T follicular helper cell (primary cell): Measurements from ENCODE around the gene NUP107.
"Not testable (repeated sequence)": the region's sequence is repeated elsewhere in the genome, so short reads cannot be mapped to it uniquely, and the experiment has no call there.

Experiments used
- DNase-seq: peaks from one replicate; pipeline ENCODE4 v3.0.0-alpha.2; 2020; ENCODE audit warnings: low read depth
- total RNA-seq, 2 experiments: gene quantifications; one replicate each; lab custom pipeline; 2026; lab: John Stamatoyannopoulos, UW

NUP107 gene
- 78.4 to 133 reads per million in 2 experiments for total RNA-seq

DNA sequence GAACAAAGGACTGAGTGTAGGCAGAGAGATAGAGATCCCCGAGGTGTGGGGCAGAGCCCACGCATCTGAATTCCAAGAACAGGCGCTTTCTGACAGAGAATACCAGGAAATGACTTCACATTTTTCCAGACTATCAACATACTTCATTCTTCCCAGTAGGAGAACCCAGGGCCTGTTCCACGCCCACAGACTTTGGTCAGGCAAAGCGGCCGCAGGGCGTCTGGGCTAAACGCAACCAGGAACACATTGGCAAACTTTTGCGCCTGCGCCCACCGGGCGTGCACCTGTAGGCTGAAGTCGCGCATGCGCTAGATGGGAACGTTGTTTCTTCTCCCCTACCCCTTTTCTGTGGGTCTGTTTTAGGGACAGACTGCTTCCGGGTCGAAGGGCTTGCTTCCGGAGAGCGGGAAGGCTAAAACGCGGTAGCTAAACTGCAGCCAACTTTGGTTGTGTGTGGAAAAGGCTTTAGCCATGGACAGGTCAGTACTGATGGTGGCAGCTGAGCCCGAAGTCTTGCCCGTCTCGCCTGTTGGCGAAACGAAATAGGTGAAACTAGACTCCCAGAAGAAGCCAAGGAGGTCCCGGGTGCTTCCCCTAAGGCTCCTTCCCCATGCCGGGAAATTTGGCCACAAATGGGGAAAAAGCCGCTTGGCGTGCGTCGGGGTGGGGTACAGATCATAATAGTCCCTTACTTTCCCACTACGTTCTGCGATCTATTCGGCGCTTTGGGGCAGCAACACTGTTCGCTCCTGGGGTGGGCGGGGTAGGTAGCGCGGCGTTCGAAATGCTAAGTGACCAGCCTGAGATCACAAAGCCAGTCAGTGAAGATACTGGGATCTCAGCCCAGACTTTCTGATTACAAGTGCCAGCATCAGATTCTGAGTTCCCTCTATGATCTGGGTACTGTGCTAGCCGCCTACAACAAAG, at the start of gene NUP107:
NUP107 (plus strand) TSS at position 384 of the 927 bp plus-strand sequence; CDS start at position 472, 88 bp downstream.
- DNase-seq = peak; percentile 97

DNA sequence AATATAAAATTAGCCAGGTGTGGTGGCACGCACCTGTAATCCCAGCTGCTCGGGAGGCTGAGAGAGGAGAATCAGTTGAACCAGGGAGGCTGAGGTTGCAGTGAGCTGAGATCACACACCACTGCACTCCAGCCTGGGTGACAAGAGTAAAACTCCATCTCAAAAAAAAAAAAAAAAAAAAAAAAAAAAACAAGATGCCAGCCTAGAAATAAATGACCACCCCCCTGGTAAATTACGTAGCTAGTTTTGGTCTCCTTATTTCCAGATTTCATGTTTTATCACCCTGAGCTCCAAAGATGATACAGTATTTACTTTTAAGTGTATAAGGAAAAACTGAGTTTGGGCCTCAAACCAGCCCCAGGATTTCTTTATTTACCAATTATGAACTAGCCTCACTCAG, 49.3 kb upstream of the NUP107 start:
- not testable (repeated sequence) for DNase-seq

DNA sequence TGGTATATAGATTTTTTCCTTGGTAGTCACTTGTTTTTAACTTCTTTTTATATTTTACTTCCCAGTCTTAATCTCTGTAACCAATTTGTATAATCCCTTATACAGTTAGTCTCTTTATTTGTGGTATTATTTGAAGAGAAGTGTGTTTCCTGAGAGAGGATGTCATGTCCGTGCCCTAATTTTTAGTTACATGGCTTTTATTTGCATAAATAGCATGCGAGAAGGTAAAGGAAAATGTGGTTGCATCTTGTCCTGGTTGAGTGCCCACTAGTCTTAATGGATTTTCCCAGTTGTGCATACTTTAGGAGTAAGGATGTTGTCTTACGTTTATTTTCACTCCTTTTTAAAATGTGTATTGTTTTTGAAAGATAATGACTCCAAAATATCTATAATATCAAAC, 48.6 kb upstream of the NUP107 start:
- DNase-seq = no peak

- no peak for DNase-seq
Measured at GRCh38 chr12:68638721-68639395, 47.9 kb upstream of the NUP107 start.

- no peak for DNase-seq
Measured at GRCh38 chr12:68639396-68639767, 47.4 kb upstream of the NUP107 start.

DNA sequence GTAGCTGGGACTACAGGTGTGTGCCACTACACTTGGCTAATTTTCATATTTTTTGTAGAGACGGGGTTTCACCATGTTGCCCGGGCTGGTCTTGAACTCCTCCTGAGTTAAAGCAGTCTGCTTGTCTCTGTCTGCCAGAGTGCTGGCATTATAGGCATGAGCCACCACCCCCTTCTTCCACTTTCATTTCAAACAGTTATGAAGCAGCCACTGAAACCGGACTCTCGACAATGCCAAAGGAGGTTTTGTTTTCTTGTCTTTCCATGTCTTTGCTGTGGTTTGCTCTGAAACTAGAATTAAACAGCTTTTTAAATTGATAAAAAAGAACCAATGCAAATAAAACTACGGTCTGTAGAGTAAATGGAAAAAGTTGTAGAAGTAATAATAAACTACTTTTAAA, 45.6 kb upstream of the NUP107 start:
- no peak for DNase-seq

GRCh38 chr12:68646484-68646883, 40.3 kb upstream of the NUP107 start:
- DNase-seq = no peak

GRCh38 chr12:68647507-68647906, 39.3 kb upstream of the NUP107 start:
- DNase-seq = no peak

DNA sequence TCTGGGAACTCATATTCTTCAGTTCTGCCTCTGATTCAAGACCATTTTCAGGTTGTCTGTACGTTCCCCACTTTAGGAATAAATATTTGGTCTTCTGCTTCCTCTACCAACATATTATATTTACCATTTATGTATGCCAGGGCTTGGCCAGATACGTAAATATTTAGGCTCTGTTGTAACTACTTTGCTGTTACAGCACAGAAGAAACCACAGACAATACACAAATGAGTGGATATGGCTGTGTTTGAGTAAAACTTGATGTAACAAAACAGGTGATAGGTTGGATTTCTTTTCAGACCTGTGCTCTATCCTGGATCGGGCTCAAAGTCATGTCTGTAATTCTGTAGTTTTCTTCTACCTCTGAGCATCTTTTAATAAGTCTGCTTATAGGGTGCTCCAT, 38.6 kb upstream of the NUP107 start:
- no peak for DNase-seq

GRCh38 chr12:68665016-68665569, 21.7 kb upstream of the NUP107 start:
- DNase-seq = no peak

- no peak for DNase-seq
Measured at GRCh38 chr12:68667291-68667690, 19.5 kb upstream of the NUP107 start.

- DNase-seq = no peak
Measured at GRCh38 chr12:68667896-68668295, 18.9 kb upstream of the NUP107 start.

GRCh38 chr12:68671179-68671578, 15.6 kb upstream of the NUP107 start:
- no peak for DNase-seq

- DNase-seq = no peak
Measured at GRCh38 chr12:68673788-68674187, 13.0 kb upstream of the NUP107 start.

GRCh38 chr12:68674376-68674775, 12.4 kb upstream of the NUP107 start:
- no peak for DNase-seq

- DNase-seq = peak; percentile 50
Measured at GRCh38 chr12:68675101-68675842, 11.5 kb upstream of the NUP107 start.

DNA sequence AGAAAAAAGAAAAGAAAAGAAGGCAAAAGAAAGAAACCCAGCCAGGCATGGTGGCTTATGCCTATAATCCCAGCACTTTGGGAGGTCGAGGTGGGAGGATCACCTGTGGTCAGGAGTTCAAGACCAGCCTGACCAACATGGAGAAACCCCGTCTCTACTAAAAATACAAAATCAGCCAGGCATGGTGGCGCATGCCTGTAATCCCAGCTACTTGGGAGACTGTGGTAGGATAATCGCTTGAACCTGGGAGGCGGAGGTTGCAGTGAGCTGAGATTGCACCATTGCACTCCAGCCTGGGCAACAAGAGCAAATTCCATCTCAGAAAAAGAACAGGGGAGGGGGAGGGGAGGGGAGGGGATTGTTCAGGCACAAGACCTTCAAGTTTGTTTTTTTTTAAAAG, 9.9 kb upstream of the NUP107 start:
- DNase-seq = not testable (repeated sequence)

DNA sequence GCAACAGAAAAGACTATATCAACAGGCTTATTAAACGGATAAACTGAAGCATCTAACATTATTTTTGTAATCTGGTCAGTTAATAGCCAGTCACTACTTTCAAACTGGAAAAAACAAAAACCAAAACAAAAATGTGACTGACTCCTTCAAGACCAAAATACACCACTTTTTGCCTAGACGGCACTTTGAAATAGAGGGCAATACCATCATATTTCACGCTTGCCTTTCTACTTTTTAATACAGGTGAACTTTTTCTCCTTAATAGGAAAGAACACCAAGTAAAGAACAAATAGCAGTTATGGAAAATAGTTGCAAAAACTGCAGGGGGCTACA, 550 bp upstream of the NUP107 start:
- DNase-seq = no peak

DNA sequence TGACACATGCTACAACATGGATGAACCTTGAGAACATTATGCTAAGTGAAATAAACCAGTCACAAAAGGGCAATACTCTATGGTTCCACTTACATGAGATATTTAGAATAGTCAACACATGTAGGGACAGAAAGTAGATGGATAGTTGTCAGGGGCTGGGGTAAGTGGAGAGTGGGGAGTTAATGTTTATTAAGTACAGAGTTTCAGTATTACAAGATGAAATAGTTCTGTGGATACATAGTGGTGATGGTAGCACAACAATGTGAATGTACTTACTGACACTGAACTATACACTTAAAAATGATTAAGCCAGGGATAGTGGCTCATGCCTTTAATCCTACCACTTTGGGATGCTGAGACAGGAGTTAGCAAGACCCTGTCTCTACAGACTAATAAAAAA, 8.7 kb downstream of the NUP107 start:
- DNase-seq = no peak

DNA sequence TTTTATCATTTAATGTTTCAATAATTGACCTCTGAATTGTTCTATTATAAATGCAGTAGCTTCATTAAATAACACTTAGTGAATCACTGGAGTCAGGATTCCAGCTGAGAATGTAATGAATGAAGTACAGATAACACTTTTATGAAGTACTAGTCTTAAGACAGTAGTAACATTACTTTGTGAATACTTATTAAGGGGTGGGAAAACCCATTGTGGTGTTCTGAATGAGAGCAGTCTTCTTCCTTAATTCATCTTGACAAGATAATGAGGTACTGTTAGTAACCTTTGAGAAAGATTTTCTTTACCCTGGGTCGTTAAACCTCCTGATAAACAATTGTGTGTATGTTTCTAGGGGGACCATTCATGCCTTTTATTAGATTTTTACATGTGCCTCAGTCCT, 12.7 kb downstream of the NUP107 start:
- no peak for DNase-seq

- DNase-seq = no peak
Measured at GRCh38 chr12:68727776-68728175, 41.0 kb downstream of the NUP107 start.

DNA sequence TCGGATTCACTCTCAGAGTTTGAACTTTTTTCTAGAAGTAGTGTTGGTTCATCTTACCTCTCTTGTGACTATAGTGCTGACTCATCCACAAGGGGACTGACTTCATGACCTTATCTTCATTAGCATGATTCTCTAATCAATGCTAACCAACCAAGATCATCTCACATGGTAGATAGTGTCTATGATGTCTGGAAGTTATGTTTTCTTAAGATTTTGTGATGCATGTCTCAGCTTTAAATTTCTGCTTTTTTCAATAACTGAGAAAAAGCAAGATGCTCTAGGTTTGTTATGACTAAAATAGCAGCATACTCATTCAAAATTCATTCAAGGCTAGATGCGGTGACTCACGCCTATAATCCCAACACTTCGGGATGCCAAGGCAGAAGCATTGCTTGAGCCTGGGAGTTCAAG, 46.9 kb downstream of the NUP107 start:
- no peak for DNase-seq
